Measurements from ENCODE around the gene PKLR. TPM values are rescaled to one million over a fixed set of nuclear protein-coding genes. Genes with fewer than 3 reads are reported as not detected.
A peak's percentile ranks its signal among the peaks of the same experiment; 100 is the strongest.

Gene PKLR
- total and polyA plus RNA-seq, 2 of the 4 experiments (the other 2 are of a cell fraction): 0.03 TPM; not detected in 1

DNA sequence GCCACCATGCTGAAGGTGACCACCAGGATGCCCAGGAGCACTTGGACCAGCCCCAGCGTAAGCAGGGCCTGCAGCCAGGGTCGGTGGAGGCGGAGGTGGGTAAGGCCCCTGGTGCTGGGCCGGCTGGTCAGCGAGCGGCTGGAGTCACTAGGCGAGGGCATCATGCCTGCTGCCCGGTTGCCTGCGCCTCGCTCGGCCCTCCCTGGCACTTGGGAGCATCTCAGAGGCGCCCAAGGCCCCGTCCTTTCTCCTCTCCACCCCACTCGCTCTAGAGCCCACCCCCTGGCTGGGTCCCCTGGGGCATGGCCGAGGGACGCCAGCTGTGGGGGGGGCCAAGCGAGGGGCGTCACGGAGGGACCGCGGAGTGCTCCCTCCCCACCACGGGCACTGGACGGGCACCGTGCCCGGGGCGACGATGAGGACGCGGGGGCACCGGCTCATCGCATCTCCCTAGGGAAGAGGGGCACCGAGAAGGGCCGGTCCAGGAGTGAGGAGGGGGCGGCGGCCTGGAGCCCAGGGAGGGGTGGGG lies 46.5 kb downstream of the PKLR start:
- CTCF ChIA-PET: interaction anchor here (0.6 kb wide), 1 partner anchor 725 kb away, joined by 3 read pairs; no protein-coding TSS in a partner anchor
- WGBS, 2 experiments (ENCODE audit: extremely low coverage in 2 of 2, insufficient read length in 1 of 2): 0% methylated on average over 1 of the region's 35 CpGs; no CpG with 5 or more reads in 1 of the 2 experiments
- no TSS peak for BruUV-seq (replicated peaks)
- H3K27ac ChIP-seq (ENCODE audit: insufficient read depth, low read length): peak overlapping the region; percentile 71
- H3K4me1 ChIP-seq (ENCODE audit: control insufficient read depth, insufficient read depth, low read length): peaks cover 17% of the 10 kb centered on the region
- H3K9ac ChIP-seq (ENCODE audit: low read depth, low read length): peak overlapping the region; percentile 73
- H3K4ac ChIP-seq (ENCODE audit: low read depth, low read length): peak overlapping the region; percentile 92
- in situ Hi-C loops (cut with MboI; ENCODE audit: low sequenced_read_pairs): no loop called here
- peak overlapping the region; percentile 77 for H2BK5ac ChIP-seq (ENCODE audit: low read depth, low read length, poor library complexity, severe bottlenecking)
- peaks cover 4% of the 10 kb centered on the region; the same call in 1 of the 2 replicates for H3K9me1 ChIP-seq (ENCODE audit: insufficient read depth, low read length)
- dilution Hi-C loops (cut with HindIII; ENCODE audit: low sequenced_read_pairs, unreplicated experiment): no loop called here
- POLR2A ChIA-PET (ENCODE audit: unreplicated experiment): no interaction called here
- no peak overlapping the region for H3K56ac ChIP-seq (ENCODE audit: extremely low read depth, insufficient read depth, low read length)
- intact Hi-C loops (cut with micrococcal nuclease): loop anchor here (5.0 kb wide), 1 partner anchor 338 kb away; no protein-coding TSS in a partner anchor
- no peaks in the 10 kb centered on the region for H4K20me1 ChIP-seq (ENCODE audit: insufficient read depth, low read length)
- H3K36me3 ChIP-seq (ENCODE audit: control insufficient read depth, insufficient read depth, low read length): peaks cover 15% of the 10 kb centered on the region
- peak overlapping the region; percentile 98 for H2AFZ ChIP-seq (replicated peaks; ENCODE audit: low read length, poor library complexity)
- TF ChIP-seq POLR2A (IDR thresholded peaks at IDR 0.05; ENCODE audit: low read depth, low read length) (no peak), USF2 (IDR thresholded peaks at IDR 0.05; ENCODE audit: low read depth, low read length) (no peak), MAZ (IDR thresholded peaks at IDR 0.05; ENCODE audit: borderline replicate concordance, low read depth, low read length) (no peak; the same call in 1 of the 2 replicates), ELK1 (IDR thresholded peaks at IDR 0.05; ENCODE audit: borderline replicate concordance, low read depth, low read length) (no peak), RAD21 (IDR thresholded peaks at IDR 0.05; ENCODE audit: low read length) (no peak), CEBPB (IDR thresholded peaks at IDR 0.05; ENCODE audit: low read depth, low read length) (no peak), NFE2L2 (IDR thresholded peaks at IDR 0.05; ENCODE audit: low read depth, low read length) (no peak), MXI1 (IDR thresholded peaks at IDR 0.05; ENCODE audit: borderline replicate concordance, low read depth, low read length) (no peak)
- DNase-seq: no peak
- no peak overlapping the region for H2BK15ac ChIP-seq (ENCODE audit: low read depth, low read length)
- H3K23ac ChIP-seq (ENCODE audit: low read depth, low read length): peak overlapping the region; percentile 94
- H3K18ac ChIP-seq (ENCODE audit: low read depth, low read length): peak overlapping the region; percentile 66
- H3K4me2 ChIP-seq (ENCODE audit: low read depth, low read length): peak overlapping the region; percentile 100
- H3K14ac ChIP-seq (replicated peaks; ENCODE audit: low read depth, low read length): peak overlapping the region; percentile 71
- peak overlapping the region; percentile 71 for H3K4me3 ChIP-seq (ENCODE audit: insufficient read depth, low read depth, low read length)
- peak overlapping the region; percentile 99 for H2AK9ac ChIP-seq (replicated peaks; ENCODE audit: low read depth, low read length, poor library complexity)
- H3K79me1 ChIP-seq (ENCODE audit: low read depth in 1 of 2, low read length in 2 of 2): peaks cover 12 to 42% of the 10 kb centered on the region in 2 experiments
- H4K5ac ChIP-seq (ENCODE audit: low read depth, low read length): peak overlapping the region; percentile 94
- no peak overlapping the region for H2BK20ac ChIP-seq (ENCODE audit: low read depth, low read length)
- peak; percentile 7 for ATAC-seq (ENCODE audit: low read depth)
- peak overlapping the region; percentile 17 to 87; a peak in 3 of 4 replicates for H4K8ac ChIP-seq (ENCODE audit: low read depth in 2 of 2, low read length in 2 of 2)
- H4K91ac ChIP-seq (ENCODE audit: insufficient read depth, low read depth, low read length): peak overlapping the region; percentile 47
- H2BK120ac ChIP-seq (ENCODE audit: low read depth, low read length): 0 out of 2 replicates have a peak overlapping the region, but pooled peaks have one; percentile 10
- no peaks in the 10 kb centered on the region for H3K27me3 ChIP-seq (ENCODE audit: control insufficient read depth, insufficient read depth, low read length)
- peak overlapping the region; percentile 97 for H2AK5ac ChIP-seq (ENCODE audit: low read depth, low read length)
- H3K9me3 ChIP-seq (ENCODE audit: control insufficient read depth, insufficient read depth, low read length): no peaks in the 10 kb centered on the region
